Activated CD4-positive, alpha-beta T cell treated with anti-CD3 and anti-CD28 coated beads, Interleukin-2, amount 10 ng/mL, durations not matched to agents 7 days and 5 days (primary cell): ENCODE results near the gene ARFGEF2. TPM values are rescaled to one million over a fixed set of nuclear protein-coding genes. Genes with fewer than 3 reads are reported as not detected.

Source experiments
- CTCF ChIA-PET: fragments of 350-600 bp; sonication (Branson Sonifier 250); formaldehyde crosslinking; loops from one replicate; lab custom pipeline; 2021; ENCODE audit warnings: antibody characterized with exemption; lab: Charles Lee
- POLR2A ChIA-PET: fragments of 350-600 bp; sonication (Branson Sonifier 250); formaldehyde crosslinking; loops from one replicate; lab custom pipeline; 2021; ENCODE audit warnings: antibody characterized with exemption; lab: Charles Lee
- DNase-seq: peaks from one replicate; pipeline ENCODE4 v3.0.0-alpha.2; 2020
- H3K27ac Mint-ChIP-seq: one replicate; pipeline ENCODE4 v1.8.0; 2021; ENCODE audit warnings: mild to moderate bottlenecking, moderate library complexity, mixed read lengths
- H3K27me3 Mint-ChIP-seq: one replicate; pipeline ENCODE4 v1.8.0; 2021; ENCODE audit warnings: mixed read lengths
- H3K36me3 Mint-ChIP-seq: one replicate; pipeline ENCODE4 v1.8.0; 2021; ENCODE audit warnings: low read depth, mixed read lengths
- H3K4me1 Mint-ChIP-seq: one replicate; pipeline ENCODE4 v1.8.0; 2021; ENCODE audit warnings: mixed read lengths
- H3K4me3 Mint-ChIP-seq: one replicate; pipeline ENCODE4 v1.8.0; 2021; ENCODE audit warnings: mild to moderate bottlenecking, moderate library complexity, mixed read lengths
- H3K9me3 Mint-ChIP-seq: one replicate; pipeline ENCODE4 v1.8.0; 2021; ENCODE audit warnings: mixed read lengths
- total RNA-seq, 2 experiments: library from RNA; stranded (reverse); gene quantifications; one replicate each; pipeline ENCODE4 v1.2.3, GENCODE V29; 2021

The ARFGEF2 gene
- total RNA-seq, 2 experiments from 2014 or later, result 20.0 to 22.0 TPM

- H3K27me3 Mint-ChIP-seq, result no peaks in the 10 kb centered on the region
- no peak overlapping the region for H3K27ac Mint-ChIP-seq
- peaks cover 24% of the 10 kb centered on the region for H3K36me3 Mint-ChIP-seq
- H3K4me3 Mint-ChIP-seq, result no peak overlapping the region
- no peaks in the 10 kb centered on the region for H3K9me3 Mint-ChIP-seq
- H3K4me1 Mint-ChIP-seq, result no peaks in the 10 kb centered on the region
- CTCF ChIA-PET, result no interaction called here
- DNase-seq, result no peak
- POLR2A ChIA-PET, result no interaction called here
Measured at GRCh38 chr20:48951041-48951440, 29.5 kb downstream of the ARFGEF2 start.

GRCh38 chr20:48951646-48952045 is 30.1 kb downstream of the ARFGEF2 start:
- Mint-ChIP-seq H3K9me3 (no peaks in the 10 kb centered on the region), H3K27me3 (no peaks in the 10 kb centered on the region), H3K36me3 (peaks cover 26% of the 10 kb centered on the region), H3K27ac (no peak overlapping the region), H3K4me1 (no peaks in the 10 kb centered on the region), H3K4me3 (no peak overlapping the region)
- ChIA-PET CTCF (no interaction called here), POLR2A (no interaction called here)
- no peak for DNase-seq

GRCh38 chr20:48952656-48953055 is 31.1 kb downstream of the ARFGEF2 start:
- H3K27me3 Mint-ChIP-seq, result no peaks in the 10 kb centered on the region
- no peaks in the 10 kb centered on the region for H3K9me3 Mint-ChIP-seq
- ChIA-PET POLR2A (no interaction called here), CTCF (no interaction called here)
- H3K27ac Mint-ChIP-seq, result no peak overlapping the region
- peaks cover 34% of the 10 kb centered on the region for H3K36me3 Mint-ChIP-seq
- H3K4me3 Mint-ChIP-seq, result no peak overlapping the region
- DNase-seq, result no peak
- H3K4me1 Mint-ChIP-seq, result no peaks in the 10 kb centered on the region

GRCh38 chr20:48953653-48954052 is 32.1 kb downstream of the ARFGEF2 start:
- POLR2A ChIA-PET, result no interaction called here
- no peak overlapping the region for H3K4me3 Mint-ChIP-seq
- no peaks in the 10 kb centered on the region for H3K9me3 Mint-ChIP-seq
- peaks cover 37% of the 10 kb centered on the region for H3K36me3 Mint-ChIP-seq
- CTCF ChIA-PET, result no interaction called here
- H3K4me1 Mint-ChIP-seq, result no peaks in the 10 kb centered on the region
- no peak for DNase-seq
- H3K27ac Mint-ChIP-seq, result no peak overlapping the region
- H3K27me3 Mint-ChIP-seq, result no peaks in the 10 kb centered on the region

- Mint-ChIP-seq H3K4me3 (no peak overlapping the region), H3K4me1 (no peaks in the 10 kb centered on the region), H3K27me3 (no peaks in the 10 kb centered on the region), H3K27ac (no peak overlapping the region), H3K9me3 (no peaks in the 10 kb centered on the region), H3K36me3 (peaks cover 35% of the 10 kb centered on the region)
- no peak for DNase-seq
- CTCF ChIA-PET, result interaction anchor here (0.6 kb wide), 1 partner anchor 295 kb away, joined by 3 read pairs; no protein-coding TSS in a partner anchor
- POLR2A ChIA-PET, result no interaction called here
Measured at GRCh38 chr20:48956052-48956451, 34.5 kb downstream of the ARFGEF2 start.

GRCh38 chr20:48957053-48957481 is 35.6 kb downstream of the ARFGEF2 start:
- H3K9me3 Mint-ChIP-seq, result no peaks in the 10 kb centered on the region
- ChIA-PET POLR2A (no interaction called here), CTCF (interaction anchor here (0.6 kb wide), 1 partner anchor 294 kb away, joined by 3 read pairs; no protein-coding TSS in a partner anchor)

GRCh38 chr20:48957533-48957932 is 36.0 kb downstream of the ARFGEF2 start:
- Mint-ChIP-seq H3K27me3 (no peaks in the 10 kb centered on the region), H3K4me1 (no peaks in the 10 kb centered on the region), H3K36me3 (peaks cover 27% of the 10 kb centered on the region), H3K27ac (no peak overlapping the region), H3K4me3 (no peak overlapping the region), H3K9me3 (no peaks in the 10 kb centered on the region)
- ChIA-PET POLR2A (no interaction called here), CTCF (interaction anchor here (0.6 kb wide), 1 partner anchor 12 kb away, joined by 3 read pairs; no protein-coding TSS in a partner anchor)
- DNase-seq, result no peak

More at GRCh38 chr20:48957053-48957481, 35.6 kb downstream of the ARFGEF2 start:
- no peak overlapping the region for H3K4me3 Mint-ChIP-seq
- H3K36me3 Mint-ChIP-seq, result peaks cover 30% of the 10 kb centered on the region
- no peaks in the 10 kb centered on the region for H3K4me1 Mint-ChIP-seq
- H3K27me3 Mint-ChIP-seq, result no peaks in the 10 kb centered on the region
- no peak for DNase-seq
- no peak overlapping the region for H3K27ac Mint-ChIP-seq

GRCh38 chr20:48958743-48959142 is 37.2 kb downstream of the ARFGEF2 start:
- Mint-ChIP-seq H3K4me1 (no peaks in the 10 kb centered on the region), H3K9me3 (no peaks in the 10 kb centered on the region), H3K36me3 (peaks cover 23% of the 10 kb centered on the region), H3K27me3 (no peaks in the 10 kb centered on the region), H3K4me3 (no peak overlapping the region), H3K27ac (no peak overlapping the region)
- no peak for DNase-seq
- CTCF ChIA-PET, result no interaction called here
- POLR2A ChIA-PET, result no interaction called here

GRCh38 chr20:48959899-48960550 is 38.5 kb downstream of the ARFGEF2 start:
- Mint-ChIP-seq H3K4me3 (no peak overlapping the region), H3K9me3 (no peaks in the 10 kb centered on the region), H3K36me3 (peaks cover 26% of the 10 kb centered on the region), H3K27me3 (no peaks in the 10 kb centered on the region), H3K27ac (no peak overlapping the region), H3K4me1 (no peaks in the 10 kb centered on the region)
- ChIA-PET CTCF (interaction anchor here (0.5 kb wide), 1 partner anchor 943 kb away, joined by 3 read pairs; no protein-coding TSS in a partner anchor), POLR2A (no interaction called here)
- DNase-seq, result no peak

GRCh38 chr20:48962421-48962820 is 40.9 kb downstream of the ARFGEF2 start:
- Mint-ChIP-seq H3K4me1 (no peaks in the 10 kb centered on the region), H3K36me3 (peaks cover 19% of the 10 kb centered on the region), H3K9me3 (no peaks in the 10 kb centered on the region), H3K4me3 (no peak overlapping the region), H3K27ac (no peak overlapping the region), H3K27me3 (no peaks in the 10 kb centered on the region)
- ChIA-PET CTCF (interaction anchor here (1.6 kb wide), 1 partner anchor 17 kb away, joined by 3 read pairs; no protein-coding TSS in a partner anchor), POLR2A (no interaction called here)
- DNase-seq, result no peak

GRCh38 chr20:48962976-48963771 is 41.7 kb downstream of the ARFGEF2 start:
- ChIA-PET POLR2A (interaction anchor here (0.6 kb wide), 1 partner anchor 465 kb away, joined by 4 read pairs; no protein-coding TSS in a partner anchor), CTCF (interaction anchor here (0.6 to 1.9 kb wide), 5 partner anchors 14 to 1431 kb away, joined by 3 to 6 read pairs (median 3); no protein-coding TSS in a partner anchor)
- H3K4me1 Mint-ChIP-seq, result no peaks in the 10 kb centered on the region
- no peaks in the 10 kb centered on the region for H3K27me3 Mint-ChIP-seq
- DNase-seq, result no peak
- peaks cover 17% of the 10 kb centered on the region for H3K36me3 Mint-ChIP-seq
- H3K9me3 Mint-ChIP-seq, result no peaks in the 10 kb centered on the region
- no peak overlapping the region for H3K4me3 Mint-ChIP-seq
- no peak overlapping the region for H3K27ac Mint-ChIP-seq

GRCh38 chr20:48965189-48965910 is 43.8 kb downstream of the ARFGEF2 start:
- POLR2A ChIA-PET, result no interaction called here
- peaks cover 31% of the 10 kb centered on the region for H3K36me3 Mint-ChIP-seq
- H3K27ac Mint-ChIP-seq, result no peak overlapping the region
- H3K9me3 Mint-ChIP-seq, result no peaks in the 10 kb centered on the region
- H3K4me1 Mint-ChIP-seq, result no peaks in the 10 kb centered on the region
- CTCF ChIA-PET, result interaction anchor here (0.9 kb wide), 1 partner anchor 19 kb away, joined by 3 read pairs; no protein-coding TSS in a partner anchor
- no peak for DNase-seq
- H3K4me3 Mint-ChIP-seq, result no peak overlapping the region
- H3K27me3 Mint-ChIP-seq, result no peaks in the 10 kb centered on the region
